Prostate gland (tissue), 2 donors: ENCODE results near the gene SPATA3. TPM values are rescaled to one million over a fixed set of nuclear protein-coding genes. Genes with fewer than 3 reads are reported as not detected.

Source experiments
- DNase-seq: peaks from one replicate; pipeline ENCODE4 v3.0.0-alpha.2; 2019; ENCODE audit warnings: low spot score
- H3K27ac ChIP-seq, 2 donors: fragments of 200-600 bp; sonication (generic); 2 replicates each; pipeline ENCODE4 v1.5.1; 2017 to 2019
- H3K27me3 ChIP-seq: fragments of 200-600 bp; sonication (generic); replicated peaks from 2 replicates; pipeline ENCODE4 v1.5.1; 2019; ENCODE audit not compliant: insufficient read depth
- H3K36me3 ChIP-seq, 2 donors: fragments of 200-600 bp; sonication (generic); 1 replicate in 1 of 2; 2 replicates in 1 of 2; pipeline versions ENCODE4 v1.5.1 to v1.8.1; 2017 to 2019
- H3K4me1 ChIP-seq: fragments of 200-600 bp; sonication (generic); replicated peaks from 2 replicates; pipeline ENCODE4 v1.5.1; 2019
- H3K4me3 ChIP-seq, 2 donors: fragments of 200-600 bp; sonication (generic); 2 replicates each; pipeline ENCODE4 v1.5.1; 2017 to 2019
- H3K9me3 ChIP-seq: fragments of 200-600 bp; sonication (generic); 2 replicates; pipeline ENCODE4 v1.5.1; 2017
- POLR2A ChIP-seq: fragments of 450-650 bp; IDR thresholded peaks from one replicate; pipeline ENCODE4 v1.6.1; 2016; ENCODE audit warnings: antibody characterized with exemption, mild to moderate bottlenecking
- POLR2AphosphoS5 ChIP-seq: sonication (generic); formaldehyde crosslinking; IDR thresholded peaks from one replicate; pipeline ENCODE4 v1.6.1; 2017; ENCODE audit warnings: antibody characterized with exemption
- WGBS: methylation state at CpG from one replicate; pipeline ENCODE4 v1.1.5; 2018; 5-methylcytosine and 5-hydroxymethylcytosine counted together
- intact Hi-C: fragments of 100-400 bp; cut with DNase I; formaldehyde crosslinking; loops from one replicate; pipeline ENCODE4 v1.14.2; 2022
- total RNA-seq, 2 donors: library from RNA; depleted of rRNA; stranded (reverse); fragments of >200 nt; gene quantifications; one replicate each; pipeline ENCODE4 v1.1.0, GENCODE V29; 2016
- TF ChIP-seq, protein P1 (sequence below), 4 experiments: fragments of 200-600 bp in 2 of 4; fragments of 450-650 bp in 2 of 4; sonication (generic) in 2 of 4; IDR thresholded peaks; 1 replicate in 3 of 4; 2 replicates in 1 of 4; pipeline ENCODE4 v1.5.1; 2016 to 2019; ENCODE audit warnings: antibody characterized with exemption in 4 of 4, mild to moderate bottlenecking in 2 of 4, moderate library complexity in 2 of 4

SPATA3 gene
- total RNA-seq, 2 donors from 2014 or later = 1.8 TPM; not detected in 1

GRCh38 chr2:230976671-230977171 is 19.2 kb upstream of the SPATA3 start:
- no peaks in the 10 kb centered on the region for H3K36me3 ChIP-seq
- H3K4me3 ChIP-seq = no peak overlapping the region
- H3K4me1 ChIP-seq = no peaks in the 10 kb centered on the region
- intact Hi-C loops = no loop called here
- H3K27ac ChIP-seq = no peak overlapping the region
- no peaks in the 10 kb centered on the region for H3K27me3 ChIP-seq
- no peaks in the 10 kb centered on the region for H3K9me3 ChIP-seq
- DNase-seq = no peak
- TF ChIP-seq POLR2AphosphoS5 (no peak), POLR2A (no peak)
- TF ChIP-seq, protein P1, sequence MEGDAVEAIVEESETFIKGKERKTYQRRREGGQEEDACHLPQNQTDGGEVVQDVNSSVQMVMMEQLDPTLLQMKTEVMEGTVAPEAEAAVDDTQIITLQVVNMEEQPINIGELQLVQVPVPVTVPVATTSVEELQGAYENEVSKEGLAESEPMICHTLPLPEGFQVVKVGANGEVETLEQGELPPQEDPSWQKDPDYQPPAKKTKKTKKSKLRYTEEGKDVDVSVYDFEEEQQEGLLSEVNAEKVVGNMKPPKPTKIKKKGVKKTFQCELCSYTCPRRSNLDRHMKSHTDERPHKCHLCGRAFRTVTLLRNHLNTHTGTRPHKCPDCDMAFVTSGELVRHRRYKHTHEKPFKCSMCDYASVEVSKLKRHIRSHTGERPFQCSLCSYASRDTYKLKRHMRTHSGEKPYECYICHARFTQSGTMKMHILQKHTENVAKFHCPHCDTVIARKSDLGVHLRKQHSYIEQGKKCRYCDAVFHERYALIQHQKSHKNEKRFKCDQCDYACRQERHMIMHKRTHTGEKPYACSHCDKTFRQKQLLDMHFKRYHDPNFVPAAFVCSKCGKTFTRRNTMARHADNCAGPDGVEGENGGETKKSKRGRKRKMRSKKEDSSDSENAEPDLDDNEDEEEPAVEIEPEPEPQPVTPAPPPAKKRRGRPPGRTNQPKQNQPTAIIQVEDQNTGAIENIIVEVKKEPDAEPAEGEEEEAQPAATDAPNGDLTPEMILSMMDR (IDR thresholded peaks at IDR 0.05) = no peak
- WGBS = 95% methylated on average over 6 of the region's 6 CpGs

DNA sequence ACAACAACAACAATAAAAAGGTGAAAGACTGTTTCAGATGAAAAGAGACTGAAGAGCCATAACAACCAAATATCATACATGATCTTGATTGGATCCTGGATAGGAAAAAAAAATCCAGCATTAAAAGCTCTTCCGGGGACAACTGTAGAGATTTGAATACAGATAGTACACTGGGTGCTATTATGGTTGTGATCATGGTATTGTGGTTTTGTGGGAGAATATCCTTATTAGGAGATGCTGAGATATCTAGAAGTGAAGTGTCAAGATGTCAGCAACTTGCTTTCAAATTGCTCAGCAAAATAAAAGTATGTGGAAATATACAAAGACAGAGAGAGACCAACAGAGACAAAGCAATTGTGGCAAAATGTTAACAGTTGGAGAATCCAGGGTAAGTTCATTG is 15.5 kb upstream of the SPATA3 start:
- WGBS = 46% methylated on average over 1 of the region's 1 CpG

GRCh38 chr2:230981704-230982103 is 14.2 kb upstream of the SPATA3 start:
- DNase-seq = no peak
- H3K4me1 ChIP-seq = no peaks in the 10 kb centered on the region
- H3K36me3 ChIP-seq = no peaks in the 10 kb centered on the region
- H3K4me3 ChIP-seq = no peak overlapping the region
- TF ChIP-seq POLR2A (no peak), POLR2AphosphoS5 (no peak)
- TF ChIP-seq, protein P1 (IDR thresholded peaks at IDR 0.05) = no peak
- no peaks in the 10 kb centered on the region for H3K27me3 ChIP-seq
- WGBS = 82% methylated on average over 8 of the region's 8 CpGs
- H3K9me3 ChIP-seq = no peaks in the 10 kb centered on the region
- H3K27ac ChIP-seq = no peak overlapping the region
- intact Hi-C loops = no loop called here

More for the DNA sequence above, 15.5 kb upstream of the SPATA3 start:
- TF ChIP-seq POLR2A = no peak
- TF ChIP-seq, protein P1 (IDR thresholded peaks at IDR 0.05) = no peak
- TF ChIP-seq POLR2AphosphoS5 = no peak
- no peak overlapping the region for H3K4me3 ChIP-seq
- DNase-seq = no peak
- no peaks in the 10 kb centered on the region for H3K27me3 ChIP-seq
- H3K36me3 ChIP-seq = no peaks in the 10 kb centered on the region
- no peak overlapping the region for H3K27ac ChIP-seq
- no peaks in the 10 kb centered on the region for H3K4me1 ChIP-seq
- intact Hi-C loops = no loop called here
- H3K9me3 ChIP-seq = no peaks in the 10 kb centered on the region

DNA sequence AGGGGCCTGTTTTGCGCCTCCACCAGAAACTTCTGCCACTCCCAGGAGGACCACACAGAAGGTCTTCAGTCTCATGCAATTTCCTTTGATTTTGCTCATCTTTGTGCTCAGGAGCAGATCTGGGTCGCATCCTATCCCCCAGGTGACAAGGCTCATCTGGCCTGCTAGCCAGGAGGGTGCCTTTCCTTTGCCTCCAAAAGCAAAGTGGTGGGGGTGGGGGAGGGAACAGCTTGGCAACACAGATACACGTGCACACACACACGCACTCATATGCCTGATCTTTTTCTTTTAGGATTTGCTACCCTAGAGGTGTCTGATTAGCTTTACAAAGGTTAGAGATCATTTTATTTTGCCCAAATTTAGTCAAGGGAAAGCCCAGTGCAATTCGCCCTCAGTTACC is 13.8 kb upstream of the SPATA3 start:
- TF ChIP-seq, protein P1 (IDR thresholded peaks at IDR 0.05) = no peak
- no peak for TF ChIP-seq POLR2A
- TF ChIP-seq POLR2AphosphoS5 = no peak
- WGBS = 92% methylated on average over 5 of the region's 5 CpGs
- H3K4me3 ChIP-seq = no peak overlapping the region
- no peaks in the 10 kb centered on the region for H3K36me3 ChIP-seq
- no peaks in the 10 kb centered on the region for H3K27me3 ChIP-seq
- H3K9me3 ChIP-seq = no peaks in the 10 kb centered on the region
- no peak overlapping the region for H3K27ac ChIP-seq
- intact Hi-C loops = no loop called here
- no peaks in the 10 kb centered on the region for H3K4me1 ChIP-seq
- DNase-seq = no peak

DNA sequence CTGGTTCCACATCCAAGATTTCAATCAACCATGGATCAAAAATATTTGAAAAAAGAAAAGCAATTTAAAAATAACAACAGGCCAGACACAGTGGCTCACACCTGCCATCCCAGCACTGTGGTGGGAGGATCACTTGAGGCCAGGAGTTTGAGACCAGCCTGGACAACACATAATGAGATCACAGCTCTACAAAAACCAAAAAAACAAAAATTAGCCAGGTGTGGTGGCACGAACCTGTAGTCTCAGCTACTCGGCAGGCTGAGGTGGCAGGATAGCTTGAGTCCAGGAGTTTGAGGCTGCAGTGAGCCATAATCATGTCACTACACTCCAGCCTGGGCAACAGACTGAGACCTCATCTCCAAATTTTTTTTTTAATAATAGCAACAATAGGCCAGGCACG is 13.4 kb upstream of the SPATA3 start:
- 92% methylated on average over 3 of the region's 3 CpGs for WGBS
- intact Hi-C loops = no loop called here
- H3K36me3 ChIP-seq = no peaks in the 10 kb centered on the region
- no peak overlapping the region for H3K27ac ChIP-seq
- H3K4me3 ChIP-seq = no peak overlapping the region
- no peak for TF ChIP-seq POLR2A
- TF ChIP-seq POLR2AphosphoS5 = no peak
- TF ChIP-seq, protein P1 (IDR thresholded peaks at IDR 0.05) = no peak
- no peaks in the 10 kb centered on the region for H3K9me3 ChIP-seq
- no peaks in the 10 kb centered on the region for H3K4me1 ChIP-seq
- no peak for DNase-seq
- H3K27me3 ChIP-seq = no peaks in the 10 kb centered on the region
